ENCODE measurements around the gene TTC9. TPM values are rescaled to one million over a fixed set of nuclear protein-coding genes. Genes with fewer than 3 reads are reported as not detected.

TTC9 gene
- total and polyA plus RNA-seq, 8 donors, result 0.59 to 4.0 (median 0.97) TPM

GRCh38 chr14:70708717-70709570 is 67.2 kb downstream of the TTC9 start:
- intact Hi-C loops (cut with DNase I), result no loop called here
- no peak for ATAC-seq
- no peak for TF ChIP-seq CTCF (IDR thresholded peaks at IDR 0.05)

GRCh38 chr14:70709726-70710382 is 68.1 kb downstream of the TTC9 start:
- Histone ChIP-seq H3K27ac (no peak overlapping the region), H3K4me1 (peaks cover 0 to 3% (median 0%) of the 10 kb centered on the region in 3 donors), H3K36me3 (no peaks in the 10 kb centered on the region), H3K9me3 (no peaks in the 10 kb centered on the region), H3K27me3 (no peaks in the 10 kb centered on the region), H3K4me3 (no peak overlapping the region)
- DNase-seq, result no peak
- intact Hi-C loops (cut with DNase I), result loop anchor here in 2 of 3 donors (10.0 kb wide), 2 partner anchors 75 to 85 kb away; no protein-coding TSS in a partner anchor
- 55 to 65% methylated on average over 8 of the region's 8 CpGs for WGBS, 2 donors
- no peak for ATAC-seq
- FAIRE-seq, result no peak
- TF ChIP-seq CTCF (IDR thresholded peaks at IDR 0.05), result no peak

More at GRCh38 chr14:70708717-70709570, 67.2 kb downstream of the TTC9 start:
- no peak for FAIRE-seq
- no peak overlapping the region for H3K27ac ChIP-seq
- H3K4me3 ChIP-seq, result no peak overlapping the region
- DNase-seq, result no peak
- 70 to 81% methylated on average over 15 of the region's 15 CpGs for WGBS, 2 donors
- no peaks in the 10 kb centered on the region for H3K9me3 ChIP-seq
- H3K4me1 ChIP-seq, result peaks cover 0 to 3% (median 0%) of the 10 kb centered on the region in 3 donors
- H3K27me3 ChIP-seq, result no peaks in the 10 kb centered on the region
- H3K36me3 ChIP-seq, result no peaks in the 10 kb centered on the region

- no peaks in the 10 kb centered on the region for H3K36me3 ChIP-seq
- no peak overlapping the region for H3K27ac ChIP-seq
- peaks cover 0 to 7% (median 3%) of the 10 kb centered on the region in 3 donors for H3K4me1 ChIP-seq
- no peak for ATAC-seq
- intact Hi-C loops (cut with DNase I), result loop anchor here in 2 of 3 donors (10.0 kb wide), 2 partner anchors 77 to 87 kb away; no protein-coding TSS in a partner anchor
- WGBS, 2 donors, result 95% methylated on average over 1 of the region's 1 CpG
- H3K4me3 ChIP-seq, result no peak overlapping the region
- FAIRE-seq, result no peak
- no peak for DNase-seq
- no peak for TF ChIP-seq CTCF (IDR thresholded peaks at IDR 0.05)
- no peaks in the 10 kb centered on the region for H3K9me3 ChIP-seq
- no peaks in the 10 kb centered on the region for H3K27me3 ChIP-seq
These were observed 69.7 kb downstream of the TTC9 start for GRCh38 chr14:70711451-70711850.

- no peak overlapping the region for H3K4me3 ChIP-seq
- H3K4me1 ChIP-seq, result peaks cover 0 to 14% (median 12%) of the 10 kb centered on the region in 3 donors
- TF ChIP-seq CTCF (IDR thresholded peaks at IDR 0.05), result no peak
- no peaks in the 10 kb centered on the region for H3K27me3 ChIP-seq
- no peaks in the 10 kb centered on the region for H3K36me3 ChIP-seq
- FAIRE-seq (no peak), DNase-seq (no peak), ATAC-seq (no peak)
- no peak overlapping the region for H3K27ac ChIP-seq
- intact Hi-C loops (cut with DNase I), result loop anchor here in 2 of 3 donors (10.0 kb wide), 2 partner anchors 78 to 88 kb away; no protein-coding TSS in a partner anchor
- H3K9me3 ChIP-seq, result no peaks in the 10 kb centered on the region
- WGBS, 2 donors, result 87 to 91% methylated on average over 4 of the region's 4 CpGs
These were observed 71.4 kb downstream of the TTC9 start for GRCh38 chr14:70713096-70713495.
